ENCODE measurements around the gene KLC1. TPM values are rescaled to one million over a fixed set of nuclear protein-coding genes. Genes with fewer than 3 reads are reported as not detected.

The KLC1 gene
- total and polyA plus RNA-seq, 7 donors, result 25.0 to 399 (median 216) TPM

- WGBS, 2 donors, result 93% methylated on average over 34 of the region's 34 CpGs
- Histone ChIP-seq H3K27me3 (no peaks in the 10 kb centered on the region), H3K27ac (peak overlapping the region in 1 of 4 donors; percentile 92), H3K36me3 (peaks cover 0 to 43% (median 18%) of the 10 kb centered on the region in 4 donors), H3K9me3 (no peaks in the 10 kb centered on the region), H3K4me3 (no peak overlapping the region), H3K4me1 (peaks cover 0 to 35% (median 18%) of the 10 kb centered on the region in 4 donors)
- no peak for TF ChIP-seq EP300 (IDR thresholded peaks at IDR 0.05)
- TF ChIP-seq CTCF (IDR thresholded peaks at IDR 0.05), result no peak
- intact Hi-C loops (cut with DNase I), result no loop called here
- peak; percentile 56 for DNase-seq
These were observed 109.9 kb downstream of the KLC1 start for GRCh38 chr14:103738701-103739451.

DNA sequence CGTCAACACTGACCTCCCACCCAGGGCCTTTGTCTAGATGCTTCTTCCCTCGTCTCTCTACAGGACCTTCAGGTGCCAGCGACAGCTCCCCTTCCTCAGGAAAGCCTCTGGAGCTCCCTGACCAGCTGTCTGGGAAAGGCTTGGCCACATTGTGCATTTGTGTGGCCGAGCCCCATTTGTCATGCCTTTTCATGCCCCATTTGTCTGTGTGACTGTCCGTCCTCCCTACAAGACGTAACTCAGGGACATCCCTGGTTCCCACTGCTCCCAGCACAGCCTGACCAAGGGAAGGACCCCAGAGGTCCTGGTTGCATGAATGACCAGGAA is 110.4 kb downstream of the KLC1 start:
- TF ChIP-seq EP300 (IDR thresholded peaks at IDR 0.05), result no peak
- no peak for TF ChIP-seq POLR2A (IDR thresholded peaks at IDR 0.05)
- no peak for TF ChIP-seq CTCF (IDR thresholded peaks at IDR 0.05)
- TF ChIP-seq POLR2AphosphoS5 (IDR thresholded peaks at IDR 0.05), result no peak
- DNase-seq, result peak; percentile 45
- Histone ChIP-seq H3K4me3 (no peak overlapping the region), H3K27me3 (no peaks in the 10 kb centered on the region), H3K4me1 (peaks cover 0 to 34% (median 18%) of the 10 kb centered on the region in 4 donors), H3K27ac (peak overlapping the region in 1 of 4 donors; percentile 3), H3K9me3 (no peaks in the 10 kb centered on the region), H3K36me3 (peaks cover 0 to 38% (median 12%) of the 10 kb centered on the region in 4 donors)
- 95 to 96% methylated on average over 6 of the region's 6 CpGs for WGBS, 2 donors
- intact Hi-C loops (cut with DNase I), result no loop called here

- Histone ChIP-seq H3K4me3 (no peak overlapping the region), H3K9me3 (no peaks in the 10 kb centered on the region), H3K27ac (peak overlapping the region in 1 of 4 donors; percentile 3), H3K27me3 (no peaks in the 10 kb centered on the region), H3K4me1 (peaks cover 0 to 29% (median 18%) of the 10 kb centered on the region in 4 donors), H3K36me3 (peaks cover 0 to 36% (median 7%) of the 10 kb centered on the region in 4 donors)
- DNase-seq, result peak; percentile 60
- WGBS, 2 donors, result 94 to 96% methylated on average over 30 of the region's 30 CpGs
- intact Hi-C loops (cut with DNase I), result no loop called here
- TF ChIP-seq EP300 (IDR thresholded peaks at IDR 0.05) (no peak), CTCF (IDR thresholded peaks at IDR 0.05) (no peak), POLR2AphosphoS5 (IDR thresholded peaks at IDR 0.05) (no peak), POLR2A (IDR thresholded peaks at IDR 0.05) (no peak)
These were observed 110.9 kb downstream of the KLC1 start for GRCh38 chr14:103739793-103740501.

GRCh38 chr14:103740991-103741689 is 112.1 kb downstream of the KLC1 start:
- peak; percentile 38 for DNase-seq
- intact Hi-C loops (cut with DNase I), result no loop called here
- TF ChIP-seq CTCF (IDR thresholded peaks at IDR 0.05) (no peak), POLR2A (IDR thresholded peaks at IDR 0.05) (no peak), POLR2AphosphoS5 (IDR thresholded peaks at IDR 0.05) (no peak), EP300 (IDR thresholded peaks at IDR 0.05) (no peak)
- Histone ChIP-seq H3K27ac (no peak overlapping the region), H3K4me1 (peaks cover 0 to 17% (median 11%) of the 10 kb centered on the region in 4 donors), H3K27me3 (no peaks in the 10 kb centered on the region), H3K36me3 (peaks cover 0 to 36% (median 6%) of the 10 kb centered on the region in 4 donors), H3K9me3 (no peaks in the 10 kb centered on the region), H3K4me3 (no peak overlapping the region)
- 79 to 91% methylated on average over 14 of the region's 14 CpGs for WGBS, 2 donors

All from sigmoid colon (tissue), 7 donors.